GM19468 (cell line): Measurements from ENCODE around the gene DLGAP1.

ENCODE experiments used
- ATAC-seq: cut with Tn5 transposase; IDR thresholded peaks from one replicate; pipeline ENCODE4 v1.9.1; 2021; ENCODE audit warnings: mild to moderate bottlenecking, moderate library complexity, moderate number of reproducible peaks; ENCODE audit not compliant: unreplicated experiment; ENCODE audit errors: extremely low read depth

DLGAP1 gene

GRCh38 chr18:3544537-3544936, 910.6 kb downstream of the DLGAP1 start:
- ATAC-seq = no peak

DNA sequence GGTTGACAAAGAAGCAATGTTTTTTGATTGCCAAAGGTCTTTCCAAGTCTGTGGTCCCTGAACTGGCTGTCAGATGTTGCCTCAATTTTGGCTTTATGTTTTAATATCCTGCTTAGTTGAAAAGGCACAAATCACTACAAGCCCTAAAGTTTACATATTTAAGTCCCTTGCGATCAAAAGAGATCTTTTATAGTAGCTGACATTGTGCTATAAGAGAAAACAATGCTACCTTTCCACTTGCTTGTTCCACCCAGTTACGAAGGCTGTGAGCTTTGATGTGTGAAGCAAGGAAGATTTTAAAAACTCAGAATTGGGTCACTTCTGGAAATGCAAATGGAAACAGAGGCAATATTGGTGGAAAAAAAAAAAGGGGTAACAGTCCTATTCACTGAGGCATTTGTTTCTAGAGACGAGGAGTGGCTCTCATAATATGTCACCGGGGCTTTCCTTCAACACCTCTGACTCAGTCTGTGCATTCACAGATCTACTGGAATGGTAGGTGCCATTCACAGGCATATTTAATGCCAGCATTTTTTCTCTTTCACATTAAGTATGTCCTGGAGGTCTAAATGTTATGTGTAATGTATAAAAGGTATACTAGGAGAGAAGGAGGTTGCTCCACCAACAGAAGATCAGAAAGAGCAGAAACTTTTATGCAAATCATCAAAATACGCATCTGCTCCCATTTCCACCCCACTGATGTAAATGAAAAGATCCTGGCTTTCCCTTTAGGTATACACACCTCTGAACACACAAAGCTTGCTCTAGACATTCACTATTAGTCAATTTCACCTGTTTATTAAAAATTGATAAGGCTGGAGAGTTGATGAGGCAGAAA, 913.3 kb downstream of the DLGAP1 start:
- peak; percentile 57 for ATAC-seq

- ATAC-seq = no peak
These were observed 914.1 kb downstream of the DLGAP1 start for GRCh38 chr18:3540805-3541548.

DNA sequence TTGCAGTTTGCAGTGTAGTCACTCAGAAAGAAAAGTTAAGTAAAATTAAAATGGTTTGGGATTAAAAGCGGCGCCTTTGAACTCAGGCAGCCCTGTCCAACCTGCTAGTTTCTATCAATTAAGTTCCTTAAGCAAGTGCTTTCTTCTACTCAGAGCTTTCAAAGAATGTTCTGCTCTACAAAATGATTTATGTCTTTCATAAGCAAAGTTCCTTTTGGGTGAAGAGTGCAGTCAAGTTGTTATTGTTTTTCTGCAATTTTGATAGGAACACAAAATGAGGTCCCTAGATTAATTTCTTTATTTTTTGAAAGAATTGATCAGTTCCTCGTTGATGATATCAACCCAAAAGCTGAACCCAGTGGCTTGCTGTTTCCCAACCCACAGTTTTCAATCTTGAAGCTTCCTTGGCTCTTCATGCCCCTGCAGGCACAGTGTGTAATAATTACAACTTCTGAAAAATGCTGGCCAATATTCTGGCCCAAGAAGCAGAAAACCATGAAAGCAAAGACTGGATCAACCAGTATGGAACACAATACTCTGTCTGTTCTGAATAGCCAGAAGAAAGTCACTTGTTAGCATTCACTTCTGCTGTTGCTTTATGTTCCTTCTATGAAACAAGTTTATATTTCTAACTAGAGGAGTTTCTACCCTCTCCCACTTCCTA, 916.0 kb downstream of the DLGAP1 start:
- ATAC-seq = no peak

- ATAC-seq = no peak
These were observed 916.7 kb downstream of the DLGAP1 start for GRCh38 chr18:3538456-3538855.

- no peak for ATAC-seq
These were observed 924.3 kb downstream of the DLGAP1 start for GRCh38 chr18:3530807-3531206.

DNA sequence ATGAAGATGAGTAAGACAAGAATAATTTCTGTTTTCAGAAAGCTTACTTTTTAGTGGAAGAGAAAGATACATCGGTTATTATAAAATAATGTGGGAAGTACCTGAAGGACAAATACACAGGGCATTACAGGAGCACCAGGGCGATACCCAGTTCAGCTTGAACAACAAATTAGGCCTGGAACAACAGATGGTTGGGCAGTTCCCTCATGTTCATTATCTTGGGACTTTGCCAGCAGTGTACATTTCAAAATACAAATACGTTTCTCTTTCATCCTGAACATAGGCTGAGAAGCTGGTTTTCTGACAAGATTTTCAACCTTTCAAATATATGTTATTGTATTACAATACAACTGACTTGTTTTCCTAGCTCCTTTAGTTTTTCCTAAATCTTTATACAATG, 925.5 kb downstream of the DLGAP1 start:
- no peak for ATAC-seq

GRCh38 chr18:3529077-3529476, 926.0 kb downstream of the DLGAP1 start:
- ATAC-seq = no peak

DNA sequence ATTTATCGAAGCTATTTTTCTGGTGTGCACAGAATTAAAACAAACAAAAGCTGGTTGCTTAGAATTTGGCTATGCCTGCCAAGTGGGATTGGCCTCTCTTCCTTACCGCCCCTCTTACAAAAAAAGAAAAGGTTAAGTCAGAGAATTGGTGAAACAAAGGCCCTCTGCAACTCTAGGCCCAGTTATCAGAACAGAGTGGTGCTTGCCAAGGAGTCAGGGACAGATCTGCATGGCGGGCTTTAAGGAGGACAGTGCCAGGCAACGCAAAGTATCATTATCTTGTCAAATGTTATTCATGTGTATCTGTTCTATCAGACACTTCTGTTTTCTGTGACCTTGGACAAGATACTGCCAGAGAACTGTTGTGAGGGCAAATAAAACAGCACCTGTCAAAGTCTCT, 926.9 kb downstream of the DLGAP1 start:
- ATAC-seq = no peak

- ATAC-seq = peak; percentile 37
These were observed 928.4 kb downstream of the DLGAP1 start for GRCh38 chr18:3526421-3527354.

- peak; percentile 75 for ATAC-seq
These were observed 929.2 kb downstream of the DLGAP1 start for GRCh38 chr18:3525870-3526420.

DNA sequence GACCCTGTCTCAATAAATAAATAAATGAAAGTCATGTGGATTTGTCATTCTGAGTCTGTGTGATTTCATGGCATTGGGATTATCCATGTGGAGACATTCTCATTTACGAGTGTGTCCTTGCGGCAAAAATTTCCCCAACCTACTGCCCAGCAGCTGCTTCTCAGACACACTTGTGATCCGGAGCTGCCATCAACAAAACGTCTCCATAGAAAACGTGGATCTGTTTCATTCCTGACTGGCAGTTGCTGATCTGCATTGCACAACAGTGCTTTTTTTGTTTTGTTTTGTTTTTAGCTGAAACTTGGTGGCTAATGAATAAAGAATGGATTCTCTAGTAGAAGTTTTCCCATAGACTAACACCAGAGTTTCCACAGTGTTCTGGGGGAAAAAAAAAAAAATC, 930.4 kb downstream of the DLGAP1 start:
- no peak for ATAC-seq

- ATAC-seq = no peak
These were observed 934.6 kb downstream of the DLGAP1 start for GRCh38 chr18:3520230-3521085.

DNA sequence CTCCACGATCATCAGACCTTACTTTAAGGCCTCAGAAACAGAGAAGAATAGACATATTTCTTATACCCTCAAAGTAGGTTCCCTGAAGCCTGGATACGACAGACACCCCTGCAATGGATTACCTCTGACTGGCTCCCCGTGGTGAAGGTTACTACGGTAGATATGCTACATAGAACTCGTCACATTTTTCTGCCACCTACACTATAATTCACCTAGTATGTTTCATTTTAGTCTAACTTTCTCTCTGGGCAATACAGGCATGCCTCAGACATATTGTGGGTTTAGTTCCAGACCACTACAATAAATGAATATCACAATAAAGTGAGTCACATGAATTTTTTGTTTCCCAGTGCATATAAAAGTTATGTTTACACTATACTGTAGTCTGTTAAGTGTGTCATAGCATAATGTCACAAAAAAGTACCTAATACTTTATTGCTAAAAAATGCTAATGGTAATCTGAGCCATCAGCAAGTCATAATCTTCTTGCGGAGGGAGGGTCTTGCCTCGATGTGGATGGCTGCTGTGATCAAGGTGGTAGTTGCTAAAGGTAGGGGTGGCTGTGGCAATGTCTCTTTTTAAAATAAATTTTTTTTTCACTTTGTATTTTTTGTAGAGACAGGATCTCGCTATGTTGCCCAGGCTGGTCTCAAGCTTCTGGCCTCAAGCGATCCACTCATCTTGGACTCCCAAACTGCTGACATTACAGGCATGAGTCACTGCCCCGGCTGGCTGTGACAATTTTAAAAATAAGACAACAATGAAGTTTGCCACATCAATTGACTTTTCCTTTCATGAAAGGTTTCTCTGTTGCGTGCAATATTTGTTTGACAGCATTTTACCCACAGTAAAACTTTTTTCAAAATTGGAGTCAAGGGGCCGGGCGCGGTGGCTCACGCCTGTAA, 940.5 kb downstream of the DLGAP1 start:
- no peak for ATAC-seq

DNA sequence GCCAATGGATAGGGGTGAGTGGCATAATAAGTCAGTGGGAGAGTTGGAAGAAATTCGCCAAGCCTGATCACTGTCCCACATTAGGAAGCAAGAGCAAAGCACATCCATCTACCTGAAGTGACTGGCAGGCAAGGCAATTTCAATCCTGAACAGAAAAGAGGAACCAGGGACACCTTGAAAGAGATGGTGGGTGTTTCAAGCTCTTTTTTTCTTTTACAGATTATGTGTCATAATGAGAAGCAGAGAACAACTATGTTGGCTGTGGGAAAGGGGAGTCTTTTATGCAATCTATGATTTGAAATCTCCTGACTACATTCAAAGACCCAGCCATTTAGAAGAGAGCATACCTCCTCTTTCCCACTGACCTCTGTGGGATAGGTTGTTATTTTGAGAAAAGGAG, 941.6 kb downstream of the DLGAP1 start:
- ATAC-seq = peak; percentile 63

GRCh38 chr18:3511980-3512379, 943.1 kb downstream of the DLGAP1 start:
- no peak for ATAC-seq

DNA sequence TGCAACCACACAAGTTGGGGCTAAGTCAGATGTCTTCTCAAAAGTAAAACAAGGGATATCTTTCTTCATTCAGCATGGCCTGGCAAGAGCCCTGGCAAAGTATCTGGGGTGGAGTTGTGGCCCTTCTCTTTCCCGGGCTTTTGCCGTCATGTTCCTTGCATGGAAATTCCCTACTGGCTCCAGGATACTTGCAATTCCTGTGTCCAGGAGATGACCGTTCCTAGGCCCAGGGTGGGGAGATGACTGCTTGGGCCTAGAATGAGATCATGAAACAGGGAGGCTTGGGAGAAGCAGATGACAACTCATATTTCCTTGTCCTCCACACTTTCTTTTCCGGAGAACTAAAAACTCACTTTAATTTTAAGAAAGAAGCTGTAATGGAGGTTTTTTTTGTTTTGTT, 944.2 kb downstream of the DLGAP1 start:
- no peak for ATAC-seq

GRCh38 chr18:3510024-3510423, 945.1 kb downstream of the DLGAP1 start:
- no peak for ATAC-seq
